ENCODE measurements around the gene LRP1B.

Gene LRP1B

DNA sequence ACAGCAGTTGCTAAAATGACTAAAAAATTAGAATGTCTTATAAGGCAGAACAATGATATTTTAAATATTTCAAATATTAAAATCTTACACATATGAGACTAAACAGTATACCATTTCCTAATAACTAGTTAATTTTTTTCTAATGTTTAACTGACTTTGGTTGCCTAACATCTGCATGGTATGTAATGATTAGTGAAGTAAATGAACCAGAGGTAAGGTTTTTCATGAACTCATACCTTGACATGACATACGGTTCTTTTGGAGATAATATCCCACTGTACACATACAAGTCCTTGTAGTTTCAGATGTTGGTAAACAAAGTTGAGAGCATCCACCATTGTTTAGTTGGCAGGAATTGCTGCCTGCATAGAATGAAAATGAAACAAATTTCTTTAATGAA lies 1360.2 kb downstream of the LRP1B start:
- TF ChIP-seq, protein P1, sequence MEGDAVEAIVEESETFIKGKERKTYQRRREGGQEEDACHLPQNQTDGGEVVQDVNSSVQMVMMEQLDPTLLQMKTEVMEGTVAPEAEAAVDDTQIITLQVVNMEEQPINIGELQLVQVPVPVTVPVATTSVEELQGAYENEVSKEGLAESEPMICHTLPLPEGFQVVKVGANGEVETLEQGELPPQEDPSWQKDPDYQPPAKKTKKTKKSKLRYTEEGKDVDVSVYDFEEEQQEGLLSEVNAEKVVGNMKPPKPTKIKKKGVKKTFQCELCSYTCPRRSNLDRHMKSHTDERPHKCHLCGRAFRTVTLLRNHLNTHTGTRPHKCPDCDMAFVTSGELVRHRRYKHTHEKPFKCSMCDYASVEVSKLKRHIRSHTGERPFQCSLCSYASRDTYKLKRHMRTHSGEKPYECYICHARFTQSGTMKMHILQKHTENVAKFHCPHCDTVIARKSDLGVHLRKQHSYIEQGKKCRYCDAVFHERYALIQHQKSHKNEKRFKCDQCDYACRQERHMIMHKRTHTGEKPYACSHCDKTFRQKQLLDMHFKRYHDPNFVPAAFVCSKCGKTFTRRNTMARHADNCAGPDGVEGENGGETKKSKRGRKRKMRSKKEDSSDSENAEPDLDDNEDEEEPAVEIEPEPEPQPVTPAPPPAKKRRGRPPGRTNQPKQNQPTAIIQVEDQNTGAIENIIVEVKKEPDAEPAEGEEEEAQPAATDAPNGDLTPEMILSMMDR (conservative IDR thresholded peaks at IDR 0.05; ENCODE audit: low read depth, low read length), result no peak
- DNase-seq (ENCODE audit: low read depth), result no peak
- H3K4me3 ChIP-seq (ENCODE audit: low read length), result no peak overlapping the region

DNA sequence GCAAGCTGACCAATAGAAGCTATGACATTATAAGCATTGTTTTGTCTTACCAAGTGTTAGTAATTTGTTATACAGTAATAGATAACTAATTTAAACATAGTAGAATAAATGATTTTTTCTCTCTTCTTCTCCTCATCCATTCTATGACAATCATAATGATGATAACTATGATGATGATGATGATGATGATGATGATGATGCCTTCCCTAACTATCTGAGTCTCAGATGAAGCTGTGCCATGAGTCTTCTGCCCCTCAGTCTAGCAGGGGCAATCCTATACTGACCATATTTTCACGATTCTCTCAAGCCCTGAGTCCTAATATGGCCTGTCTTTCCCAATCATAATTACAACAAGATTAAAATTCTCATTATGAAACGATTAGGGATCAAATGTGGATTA lies 1369.0 kb downstream of the LRP1B start:
- TF ChIP-seq, protein P1 (conservative IDR thresholded peaks at IDR 0.05; ENCODE audit: low read depth, low read length), result no peak
- no peak for DNase-seq (ENCODE audit: low read depth)
- H3K4me3 ChIP-seq (ENCODE audit: low read length), result no peak overlapping the region

DNA sequence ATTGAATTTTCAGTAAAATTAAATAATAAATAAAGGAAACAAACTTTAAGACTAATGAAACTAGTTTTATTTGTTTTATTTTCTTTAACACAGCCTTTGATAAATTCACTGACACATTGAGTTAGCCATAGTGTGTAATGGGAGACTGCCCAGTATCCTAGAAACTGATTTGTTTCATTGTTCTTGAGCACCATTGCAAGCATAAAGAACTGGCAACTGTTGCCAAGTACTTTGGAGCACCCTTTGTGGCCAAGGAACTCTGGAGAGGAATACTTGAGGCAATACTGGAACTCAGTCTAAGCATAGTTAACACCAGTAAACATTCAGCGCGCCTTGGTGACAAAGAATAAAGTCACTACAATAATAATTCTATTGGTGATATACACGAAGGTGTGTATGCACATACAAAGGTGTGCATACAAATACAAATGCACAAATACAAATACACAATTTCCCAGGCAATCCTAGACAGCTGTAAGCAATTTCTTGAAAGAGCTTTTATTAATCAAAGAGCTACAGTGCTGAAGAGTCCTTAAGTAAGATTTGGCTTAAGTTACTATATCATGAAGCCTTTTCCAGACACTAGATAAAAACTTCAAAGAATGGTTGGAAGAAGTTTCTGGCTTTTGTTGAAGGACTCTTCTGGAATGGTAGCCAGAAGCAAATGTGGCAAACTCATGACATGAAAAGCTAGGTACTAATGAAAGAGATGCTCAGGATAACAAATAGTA lies 1371.2 kb downstream of the LRP1B start:
- DNase-seq (ENCODE audit: low read depth), result peak; percentile 5
- TF ChIP-seq, protein P1 (conservative IDR thresholded peaks at IDR 0.05; ENCODE audit: low read depth, low read length), result no peak
- no peak overlapping the region for H3K4me3 ChIP-seq (ENCODE audit: low read length)

DNA sequence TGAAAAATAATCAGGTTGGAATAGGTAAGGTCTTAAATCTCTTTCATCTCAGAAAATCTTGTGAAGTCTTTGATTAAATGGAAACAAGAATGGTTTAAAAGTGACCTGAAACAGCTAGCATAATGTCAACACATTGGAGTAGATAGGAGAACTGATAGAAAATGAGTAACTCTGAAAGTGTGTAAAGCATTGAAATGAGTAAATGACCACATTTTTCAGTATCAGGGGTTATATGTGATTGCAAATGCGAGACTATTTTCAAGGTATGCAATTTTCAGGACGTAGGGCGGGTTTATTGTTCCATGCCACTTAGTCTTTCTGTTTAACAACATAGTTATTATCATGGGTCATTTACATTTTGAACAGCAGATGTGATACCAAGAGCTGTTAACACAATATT lies 1383.2 kb downstream of the LRP1B start:
- H3K4me3 ChIP-seq (ENCODE audit: low read length), result no peak overlapping the region
- TF ChIP-seq, protein P1 (conservative IDR thresholded peaks at IDR 0.05; ENCODE audit: low read depth, low read length), result no peak
- DNase-seq (ENCODE audit: low read depth), result no peak

DNA sequence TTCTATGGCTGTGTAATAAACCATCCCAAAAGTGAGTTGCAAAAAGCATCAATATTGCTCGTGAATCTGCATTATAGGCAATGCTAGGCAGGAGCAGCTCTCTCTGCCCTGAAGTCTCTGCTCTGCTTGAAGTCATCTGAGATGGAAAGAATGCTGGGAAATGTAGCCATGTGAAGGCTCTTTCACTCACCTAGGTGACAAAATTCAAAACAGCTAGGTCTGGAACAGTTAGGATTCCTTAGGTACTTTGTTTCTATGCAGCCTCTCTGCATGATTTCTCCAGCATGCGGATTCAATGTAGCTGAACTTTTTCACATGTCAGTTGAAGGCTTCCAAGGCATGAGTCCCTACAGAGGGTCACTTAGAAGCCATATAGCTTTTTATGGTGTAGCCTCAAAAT lies 1383.7 kb downstream of the LRP1B start:
- TF ChIP-seq, protein P1 (conservative IDR thresholded peaks at IDR 0.05; ENCODE audit: low read depth, low read length), result no peak
- no peak for DNase-seq (ENCODE audit: low read depth)
- no peak overlapping the region for H3K4me3 ChIP-seq (ENCODE audit: low read length)

DNA sequence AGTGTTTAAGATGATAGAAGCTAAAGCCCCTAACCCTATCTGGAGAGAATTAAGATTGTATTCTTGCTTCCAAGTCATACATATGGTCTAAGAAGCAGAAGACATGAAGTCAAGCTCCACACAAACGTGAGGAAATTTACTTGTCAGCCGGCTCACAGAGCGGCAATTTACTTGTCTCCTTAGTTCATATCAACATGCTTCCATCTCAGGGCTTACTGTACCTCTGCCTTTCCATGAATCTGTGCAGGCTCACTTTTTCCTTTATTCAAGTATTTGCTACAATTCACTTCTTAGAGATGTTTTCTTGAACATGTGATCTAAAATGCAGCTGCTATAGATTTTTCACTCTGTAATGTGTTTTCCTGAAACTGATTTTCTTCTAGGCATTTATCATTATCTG lies 1386.4 kb downstream of the LRP1B start:
- TF ChIP-seq, protein P1 (conservative IDR thresholded peaks at IDR 0.05; ENCODE audit: low read depth, low read length), result no peak
- no peak for DNase-seq (ENCODE audit: low read depth)
- no peak overlapping the region for H3K4me3 ChIP-seq (ENCODE audit: low read length)

DNA sequence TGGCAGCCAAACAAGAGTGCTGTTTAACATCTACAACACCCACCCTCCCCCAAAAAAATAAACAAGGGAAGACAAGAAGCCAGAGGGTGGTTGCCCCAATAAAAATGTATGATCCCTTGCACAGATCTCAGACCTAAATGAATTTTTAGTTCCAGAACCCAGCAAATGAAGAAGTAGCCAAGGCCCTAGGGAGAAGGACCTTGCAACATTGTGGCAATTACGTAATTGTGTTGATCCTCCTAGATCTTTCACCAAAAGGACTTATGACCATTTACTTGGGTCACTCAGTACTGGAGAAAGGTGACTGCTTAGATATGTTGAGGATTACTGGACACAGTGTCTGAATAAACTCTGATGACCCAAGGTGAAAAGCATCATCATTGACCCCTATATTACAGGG lies 1393.8 kb downstream of the LRP1B start:
- DNase-seq (ENCODE audit: low read depth), result no peak
- TF ChIP-seq, protein P1 (conservative IDR thresholded peaks at IDR 0.05; ENCODE audit: low read depth, low read length), result no peak
- no peak overlapping the region for H3K4me3 ChIP-seq (ENCODE audit: low read length)
